ENCODE data around the gene ZNF292. TPM values are rescaled to one million over a fixed set of nuclear protein-coding genes. Genes with fewer than 3 reads are reported as not detected.

Gene ZNF292
- total RNA-seq, 2 experiments from 2014 or later = 81.5 to 82.5 TPM

DNA sequence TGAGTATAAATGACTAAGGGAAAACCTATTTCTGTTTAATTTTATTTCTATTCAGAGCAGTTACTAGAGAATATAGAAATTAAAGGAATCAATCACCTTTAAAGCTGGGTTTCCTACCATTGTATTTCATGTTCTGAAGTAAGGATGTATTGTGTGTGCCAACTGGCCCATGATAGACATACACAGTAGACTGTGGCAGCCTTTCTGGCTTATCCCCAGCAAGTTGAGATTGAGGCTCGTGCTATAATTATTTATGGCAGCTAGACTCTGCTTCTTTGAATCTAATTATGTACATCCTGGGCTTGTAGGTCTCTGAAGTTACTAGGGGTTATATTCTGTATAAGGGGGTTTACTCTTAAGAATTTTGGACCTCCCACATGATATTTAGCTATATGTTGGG lies 44.4 kb downstream of the ZNF292 start:
- H3K9me3 ChIP-seq (ENCODE audit: control insufficient read depth in 1 of 2, insufficient read depth in 1 of 2, low read length in 2 of 2) = no peaks in the 10 kb centered on the region
- no peak overlapping the region for H3K4me3 ChIP-seq (ENCODE audit: low read length)
- H3K9me3 Mint-ChIP-seq = no peaks in the 10 kb centered on the region
- no peak overlapping the region for H3K27ac Mint-ChIP-seq
- peaks cover 7% of the 10 kb centered on the region for H3K4me1 ChIP-seq (ENCODE audit: insufficient read depth, low read length)
- H3K27me3 ChIP-seq (ENCODE audit: control insufficient read depth in 1 of 2, insufficient read depth in 2 of 2, low read length in 2 of 2) = no peaks in the 10 kb centered on the region
- H3K27me3 Mint-ChIP-seq = no peaks in the 10 kb centered on the region
- no peaks in the 10 kb centered on the region for H3K36me3 ChIP-seq (ENCODE audit: insufficient read depth, low read length)
- intact Hi-C loops (cut with DNase I, micrococcal nuclease) = loop anchor here in 1 of 2 experiments (5.0 kb wide), 1 partner anchor 42 kb away; the partner anchor contains the start of gene ZNF292
- ChIA-PET CTCF (interaction anchor here (0.9 to 1.2 kb wide), 2 partner anchors 27 to 43 kb away, joined by 3 read pairs; no protein-coding TSS in a partner anchor), POLR2A (interaction anchor here (0.9 kb wide), 1 partner anchor 8 kb away, joined by 3 read pairs; no protein-coding TSS in a partner anchor)
- H3K27ac ChIP-seq (ENCODE audit: low read depth in 1 of 2, low read length in 2 of 2) = no peak overlapping the region
- TF ChIP-seq, protein P1, sequence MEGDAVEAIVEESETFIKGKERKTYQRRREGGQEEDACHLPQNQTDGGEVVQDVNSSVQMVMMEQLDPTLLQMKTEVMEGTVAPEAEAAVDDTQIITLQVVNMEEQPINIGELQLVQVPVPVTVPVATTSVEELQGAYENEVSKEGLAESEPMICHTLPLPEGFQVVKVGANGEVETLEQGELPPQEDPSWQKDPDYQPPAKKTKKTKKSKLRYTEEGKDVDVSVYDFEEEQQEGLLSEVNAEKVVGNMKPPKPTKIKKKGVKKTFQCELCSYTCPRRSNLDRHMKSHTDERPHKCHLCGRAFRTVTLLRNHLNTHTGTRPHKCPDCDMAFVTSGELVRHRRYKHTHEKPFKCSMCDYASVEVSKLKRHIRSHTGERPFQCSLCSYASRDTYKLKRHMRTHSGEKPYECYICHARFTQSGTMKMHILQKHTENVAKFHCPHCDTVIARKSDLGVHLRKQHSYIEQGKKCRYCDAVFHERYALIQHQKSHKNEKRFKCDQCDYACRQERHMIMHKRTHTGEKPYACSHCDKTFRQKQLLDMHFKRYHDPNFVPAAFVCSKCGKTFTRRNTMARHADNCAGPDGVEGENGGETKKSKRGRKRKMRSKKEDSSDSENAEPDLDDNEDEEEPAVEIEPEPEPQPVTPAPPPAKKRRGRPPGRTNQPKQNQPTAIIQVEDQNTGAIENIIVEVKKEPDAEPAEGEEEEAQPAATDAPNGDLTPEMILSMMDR (IDR thresholded peaks at IDR 0.05) = no peak
- H3K4me3 Mint-ChIP-seq = no peak overlapping the region
- peaks cover 15% of the 10 kb centered on the region for H3K36me3 Mint-ChIP-seq (ENCODE audit: low read depth)
- peaks cover 71% of the 10 kb centered on the region for H3K4me1 Mint-ChIP-seq (ENCODE audit: low read depth)
- ATAC-seq (ENCODE audit: poor library complexity) = no peak
- DNase-seq = no peak

DNA sequence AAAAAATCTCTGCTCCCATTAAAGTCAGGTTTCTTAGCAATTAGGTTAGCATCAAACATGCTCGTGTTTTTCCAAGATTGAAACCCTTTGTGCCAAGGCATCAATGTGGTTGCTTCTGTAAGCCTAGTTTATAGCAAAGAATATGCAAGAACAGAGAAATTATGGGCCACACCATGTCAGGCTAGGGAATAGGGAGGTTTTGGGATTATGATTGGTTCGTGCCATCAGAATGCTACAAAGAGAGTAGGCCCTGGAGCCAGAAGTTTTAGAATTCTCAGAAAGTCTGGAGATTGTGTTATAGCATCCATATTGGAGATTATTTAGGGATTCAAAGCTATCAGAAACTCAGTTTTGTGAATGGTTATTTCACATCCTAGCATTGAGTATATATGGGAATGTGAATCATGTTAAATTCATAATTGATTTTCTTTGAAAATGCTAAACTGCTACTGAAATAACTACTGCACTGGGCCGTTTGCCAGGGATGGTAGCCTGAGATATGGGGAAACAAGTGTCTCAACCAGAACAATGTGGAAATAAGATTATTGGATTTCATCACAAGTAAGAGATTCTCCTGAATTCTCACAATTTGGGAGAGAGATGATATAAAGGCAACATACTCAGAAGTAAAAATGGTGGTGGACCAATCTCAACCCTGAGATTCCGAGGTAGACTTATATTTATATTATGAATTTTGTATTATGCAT lies 45.3 kb downstream of the ZNF292 start:
- ChIA-PET CTCF (interaction anchor here (0.9 to 1.2 kb wide), 2 partner anchors 28 to 43 kb away, joined by 3 read pairs; no protein-coding TSS in a partner anchor), POLR2A (interaction anchor here (0.9 kb wide), 1 partner anchor 9 kb away, joined by 3 read pairs; no protein-coding TSS in a partner anchor)
- Histone ChIP-seq H3K27ac (ENCODE audit: low read depth in 1 of 2, low read length in 2 of 2) (no peak overlapping the region), H3K9me3 (ENCODE audit: control insufficient read depth in 1 of 2, insufficient read depth in 1 of 2, low read length in 2 of 2) (no peaks in the 10 kb centered on the region), H3K4me3 (ENCODE audit: low read length) (no peak overlapping the region), H3K27me3 (ENCODE audit: control insufficient read depth in 1 of 2, insufficient read depth in 2 of 2, low read length in 2 of 2) (no peaks in the 10 kb centered on the region), H3K36me3 (ENCODE audit: insufficient read depth, low read length) (peaks cover 2% of the 10 kb centered on the region), H3K4me1 (ENCODE audit: insufficient read depth, low read length) (peaks cover 6% of the 10 kb centered on the region)
- H3K9me3 Mint-ChIP-seq = no peaks in the 10 kb centered on the region
- no peaks in the 10 kb centered on the region for H3K27me3 Mint-ChIP-seq
- DNase-seq (no peak), ATAC-seq (ENCODE audit: poor library complexity) (no peak)
- H3K4me3 Mint-ChIP-seq = no peak overlapping the region
- H3K36me3 Mint-ChIP-seq (ENCODE audit: low read depth) = peaks cover 16% of the 10 kb centered on the region
- peaks cover 71% of the 10 kb centered on the region for H3K4me1 Mint-ChIP-seq (ENCODE audit: low read depth)
- intact Hi-C loops (cut with DNase I, micrococcal nuclease) = loop anchor here in 1 of 2 experiments (5.0 kb wide), 1 partner anchor 43 kb away; the partner anchor contains the start of gene ZNF292
- TF ChIP-seq, protein P1 (IDR thresholded peaks at IDR 0.05) = no peak
- no peak overlapping the region for H3K27ac Mint-ChIP-seq

DNA sequence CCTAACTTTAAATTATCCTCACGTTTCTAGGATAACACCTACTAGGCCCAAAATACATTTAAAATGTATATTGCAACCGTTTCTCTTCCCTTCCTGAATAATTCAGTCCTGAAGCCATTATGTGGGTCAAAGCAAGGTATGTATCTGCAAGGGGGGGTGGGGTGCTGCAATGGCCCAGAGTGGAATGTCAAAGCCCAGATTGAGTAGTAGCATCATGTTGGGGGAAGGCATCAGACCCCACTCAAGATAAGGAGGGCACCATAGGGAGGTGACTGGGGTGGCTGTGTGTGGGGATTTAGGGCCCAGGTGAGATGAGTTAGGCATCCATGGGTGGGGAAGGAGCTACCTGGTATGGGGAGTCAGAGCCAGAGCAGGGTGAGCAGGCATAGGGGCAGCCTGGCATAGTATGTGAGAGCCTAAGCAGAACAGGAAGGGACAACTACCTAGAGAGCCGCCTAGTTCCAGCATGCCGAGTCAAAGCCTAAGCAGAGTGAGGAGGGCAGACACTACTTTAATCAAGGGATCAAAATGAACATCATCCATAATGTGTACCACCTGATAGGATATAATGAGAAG lies 48.2 kb downstream of the ZNF292 start:
- peaks cover 80% of the 10 kb centered on the region for H3K4me1 Mint-ChIP-seq (ENCODE audit: low read depth)
- H3K27ac ChIP-seq (ENCODE audit: low read depth in 1 of 2, low read length in 2 of 2) = no peak overlapping the region
- POLR2A ChIA-PET = no interaction called here

More for the DNA sequence above, 48.2 kb downstream of the ZNF292 start:
- ATAC-seq (ENCODE audit: poor library complexity) (no peak), DNase-seq (no peak)
- Histone ChIP-seq H3K4me3 (ENCODE audit: low read length) (no peak overlapping the region), H3K36me3 (ENCODE audit: insufficient read depth, low read length) (peaks cover 9% of the 10 kb centered on the region), H3K9me3 (ENCODE audit: control insufficient read depth in 1 of 2, insufficient read depth in 1 of 2, low read length in 2 of 2) (no peaks in the 10 kb centered on the region), H3K4me1 (ENCODE audit: insufficient read depth, low read length) (no peaks in the 10 kb centered on the region), H3K27me3 (ENCODE audit: control insufficient read depth in 1 of 2, insufficient read depth in 2 of 2, low read length in 2 of 2) (no peaks in the 10 kb centered on the region)
- Mint-ChIP-seq H3K27ac (peak overlapping the region; percentile 34), H3K36me3 (ENCODE audit: low read depth) (peaks cover 35% of the 10 kb centered on the region), H3K4me3 (peak overlapping the region; percentile 35), H3K27me3 (no peaks in the 10 kb centered on the region), H3K9me3 (no peaks in the 10 kb centered on the region)
- intact Hi-C loops (cut with DNase I, micrococcal nuclease) = loop anchor here in 1 of 2 experiments (5.0 kb wide), 1 partner anchor 46 kb away; the partner anchor contains the start of gene ZNF292
- CTCF ChIA-PET = interaction anchor here (0.7 kb wide), 1 partner anchor 64 kb away, joined by 4 read pairs; no protein-coding TSS in a partner anchor
- TF ChIP-seq, protein P1 (IDR thresholded peaks at IDR 0.05) = no peak
